Inferior parietal cortex (tissue), 1 donor: Measurements from ENCODE around the gene TASL.
"Not testable (repeated sequence)": the region's sequence is repeated elsewhere in the genome, so short reads cannot be mapped to it uniquely, and the experiment has no call there.

Source experiments
- DNase-seq: peaks from one replicate; pipeline ENCODE4 v3.0.0-alpha.2; 2016; ENCODE audit errors: extremely low spot score

TASL gene

GRCh38 chrX:30576881-30577280, 685 bp downstream of the TASL start:
- DNase-seq, result no peak

- DNase-seq, result no peak
Measured at GRCh38 chrX:30573125-30573524, 4.4 kb downstream of the TASL start.

DNA sequence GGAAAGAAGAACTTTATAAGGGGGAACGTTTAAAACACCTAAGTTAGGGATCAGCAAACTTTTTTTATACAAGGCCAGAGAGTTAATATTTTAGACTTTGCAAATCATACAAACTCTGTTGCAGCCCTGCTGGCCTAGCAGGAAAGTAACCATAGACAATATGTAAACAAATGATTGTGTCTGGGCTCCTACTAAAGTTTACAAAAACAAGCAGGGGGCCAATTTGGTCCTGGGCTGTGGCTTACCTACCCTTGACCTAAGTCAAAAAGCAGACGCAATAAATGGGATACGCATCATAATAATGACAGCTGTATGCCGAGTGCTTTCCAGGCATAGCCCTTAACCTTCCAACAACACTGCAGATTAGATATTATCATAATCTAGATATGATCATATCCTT, 4.9 kb downstream of the TASL start:
- DNase-seq, result no peak

DNA sequence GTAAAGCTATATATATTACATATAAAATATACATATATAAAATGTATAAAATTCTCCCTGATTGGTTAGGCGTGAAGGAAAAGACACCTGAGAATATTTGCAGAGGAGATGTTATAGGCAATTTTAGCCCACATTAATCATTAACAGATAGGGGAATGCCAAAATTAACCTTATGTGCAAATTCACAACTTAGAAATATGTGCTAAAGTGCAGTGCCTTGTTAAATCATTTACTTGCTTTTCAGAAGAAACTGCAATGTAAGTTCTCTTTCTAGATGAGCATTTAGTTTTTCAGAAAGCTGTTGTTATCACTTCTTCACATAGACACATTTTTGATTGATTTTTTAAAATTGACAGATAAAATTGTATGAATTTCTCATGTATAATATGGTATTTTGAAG, 5.6 kb downstream of the TASL start:
- no peak for DNase-seq

DNA sequence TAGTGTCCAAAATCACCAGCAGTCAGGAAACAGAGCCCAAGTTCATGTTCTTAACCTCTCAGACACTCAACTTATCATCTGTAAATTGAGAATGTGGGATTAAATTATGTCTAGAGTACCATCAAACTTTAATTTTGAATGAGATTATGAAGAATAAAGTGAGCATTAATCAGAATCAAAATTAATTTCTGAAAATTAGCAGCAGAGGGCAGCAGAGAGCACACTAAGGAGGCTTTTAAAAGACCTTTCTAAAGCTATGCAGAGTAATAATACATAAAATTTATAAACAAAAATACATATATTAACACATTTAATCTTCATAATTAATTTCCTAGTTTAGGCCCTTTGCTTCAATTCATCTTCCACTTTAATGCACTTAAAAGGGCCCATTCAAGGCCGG, 7.1 kb downstream of the TASL start:
- peak; percentile 26 for DNase-seq

GRCh38 chrX:30568136-30568535, 9.4 kb downstream of the TASL start:
- no peak for DNase-seq

- not testable (repeated sequence) for DNase-seq
Measured at GRCh38 chrX:30563070-30563469, 14.5 kb downstream of the TASL start.

DNA sequence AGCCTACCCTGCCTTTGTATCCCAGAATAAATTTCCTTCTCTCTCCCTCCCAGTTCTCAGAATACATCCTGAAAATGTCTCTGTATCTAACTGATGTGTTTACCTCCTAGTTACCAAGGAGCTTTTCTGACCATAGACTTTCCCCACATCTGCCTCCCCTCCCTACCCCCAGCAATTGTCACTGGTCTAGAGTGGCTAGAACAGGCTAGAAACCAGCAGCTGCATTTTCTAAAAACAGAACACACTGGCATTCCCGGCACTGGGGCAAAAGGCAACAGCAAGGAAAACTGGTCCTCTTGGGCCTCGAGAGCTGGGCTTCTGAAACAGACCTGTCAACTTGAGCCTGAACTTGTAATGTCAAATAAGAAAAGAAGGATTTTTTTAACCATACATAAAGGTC, 16.4 kb downstream of the TASL start:
- DNase-seq, result no peak

DNA sequence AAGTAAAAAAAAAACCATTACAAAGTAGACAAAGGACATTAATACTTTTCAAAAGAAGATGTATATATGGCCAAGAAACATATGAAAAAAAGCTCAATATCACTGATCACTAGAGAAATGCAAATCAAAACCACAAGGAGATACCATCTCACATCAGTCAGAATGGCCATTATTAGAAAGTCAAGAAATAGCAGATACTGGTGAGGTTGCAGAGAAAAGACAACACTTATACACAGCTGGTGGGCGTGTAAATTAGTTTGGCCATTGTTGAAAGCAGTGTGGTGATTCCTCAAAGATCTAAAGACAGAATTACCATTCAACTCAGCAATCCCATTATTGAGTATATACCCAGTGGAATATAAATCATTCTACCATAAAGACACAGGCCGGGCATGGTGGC, 39.3 kb downstream of the TASL start:
- no peak for DNase-seq

DNA sequence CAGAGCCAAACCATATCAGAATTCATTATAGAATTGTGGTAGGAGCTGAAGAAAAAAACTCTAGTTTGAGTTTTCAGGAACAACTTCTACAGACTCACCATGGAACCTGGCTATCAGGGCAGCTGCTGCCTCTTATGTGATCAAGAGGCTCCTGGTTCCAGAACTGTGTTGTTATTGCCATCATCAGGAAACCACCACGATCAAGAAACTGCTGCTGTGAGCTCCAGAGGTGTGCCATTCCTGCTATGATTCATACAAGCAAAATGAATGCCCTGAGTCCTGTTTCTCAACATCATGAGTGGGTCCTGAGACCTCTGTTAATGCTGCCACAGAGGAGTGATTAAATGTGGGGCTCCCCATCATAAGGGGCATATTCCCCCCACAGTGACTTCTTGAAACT, 43.7 kb downstream of the TASL start:
- DNase-seq, result no peak

DNA sequence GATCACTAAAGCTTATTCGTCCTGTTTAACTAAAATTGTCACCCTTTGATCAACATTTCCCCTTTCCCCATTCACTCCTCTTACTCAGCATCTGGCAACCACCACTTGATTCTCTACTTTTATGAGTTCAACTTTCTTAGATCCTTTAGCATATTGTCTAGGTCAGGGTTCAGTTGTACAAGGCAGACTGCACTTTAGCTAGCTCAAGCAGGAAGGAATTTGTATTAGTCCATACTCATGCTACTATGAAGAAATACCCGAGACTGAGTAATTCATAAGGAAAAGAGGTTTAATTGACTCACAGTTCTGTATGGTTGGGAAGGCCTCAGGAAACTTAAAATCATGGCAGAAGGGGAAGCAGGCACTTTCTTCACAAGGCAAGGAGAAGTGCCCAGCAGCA, 44.3 kb downstream of the TASL start:
- no peak for DNase-seq

GRCh38 chrX:30530606-30531005, 47.0 kb downstream of the TASL start:
- no peak for DNase-seq

DNA sequence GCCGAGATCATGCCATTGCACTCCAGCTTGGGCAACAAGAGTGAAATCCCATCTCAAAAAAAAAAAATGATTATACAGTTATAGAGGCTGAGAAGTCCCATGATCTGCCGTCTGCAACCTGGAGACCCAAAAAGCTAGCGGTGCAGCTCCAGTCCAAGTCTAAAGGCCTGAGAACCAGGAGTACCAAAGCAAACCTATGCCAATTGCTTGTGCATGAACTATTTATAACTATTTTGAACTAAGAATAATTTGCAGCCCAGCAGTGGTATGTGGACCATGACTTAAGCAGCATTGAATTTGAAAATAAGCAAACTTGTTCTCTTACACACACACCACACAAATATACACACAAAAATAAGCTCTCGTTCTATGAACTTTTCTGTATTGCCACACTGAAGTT, 51.8 kb downstream of the TASL start:
- no peak for DNase-seq

DNA sequence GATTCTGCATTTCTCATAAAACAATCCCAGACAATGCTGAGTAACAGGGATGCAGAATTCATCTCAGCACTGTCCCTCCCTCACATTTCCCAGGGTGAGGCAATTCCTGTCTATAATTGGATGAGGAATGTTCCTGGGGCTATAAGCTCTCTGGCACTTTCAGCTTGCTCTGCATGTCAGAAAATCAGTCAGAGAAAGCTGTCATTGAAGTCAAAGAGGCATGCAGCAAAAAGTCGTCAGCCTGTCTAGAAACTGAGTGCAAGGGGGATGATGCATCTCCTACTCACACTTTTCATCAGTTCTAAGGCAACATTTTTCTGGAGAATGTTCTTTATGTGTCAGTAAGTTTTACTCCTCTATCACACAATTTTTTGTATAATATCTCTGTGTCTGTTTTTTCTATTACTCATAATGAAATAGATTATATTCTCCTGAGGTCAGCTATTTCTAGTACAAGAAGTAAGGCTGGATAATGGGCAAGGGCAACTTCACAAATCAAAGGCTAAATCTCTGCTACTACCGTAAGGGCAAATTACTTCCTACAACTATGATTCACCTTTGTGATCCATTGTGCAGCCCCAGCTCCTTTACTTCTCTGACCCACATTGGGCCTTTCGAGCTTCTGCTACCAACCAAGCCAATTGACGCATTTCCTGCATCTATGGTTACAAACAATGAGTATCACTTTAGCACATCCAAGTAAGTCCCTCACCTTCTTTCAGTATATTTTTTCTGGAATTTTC, 56.0 kb downstream of the TASL start:
- DNase-seq, result no peak

DNA sequence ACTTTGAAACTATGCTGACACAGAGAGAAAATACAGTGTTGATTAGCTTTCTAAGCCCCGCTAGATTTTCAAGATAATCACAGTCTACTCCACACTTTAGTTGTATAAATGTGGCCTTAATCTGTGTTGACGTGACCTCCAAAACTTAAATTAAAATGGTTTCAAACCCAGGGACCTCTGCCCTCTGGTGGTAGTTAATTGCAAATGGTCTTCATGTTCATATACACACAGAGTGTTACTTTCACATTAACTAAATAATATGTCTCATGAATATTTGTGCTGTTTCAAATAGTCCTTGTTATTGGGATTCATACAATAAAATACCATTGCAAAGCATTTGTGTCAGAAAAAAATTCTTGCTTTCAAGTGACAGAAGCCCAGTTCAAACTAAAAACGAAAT, 64.3 kb downstream of the TASL start:
- no peak for DNase-seq
